K562 (cell line): Measurements from ENCODE around the gene RAB31. TPM values are rescaled to one million over a fixed set of nuclear protein-coding genes. Genes with fewer than 3 reads are reported as not detected.

Experiments used
- BACH1 ChIP-seq: fragments of 200-800 bp; sonication (Bioruptor generic); IDR thresholded peaks from 2 replicates; pipeline ENCODE4 v1.6.1; 2016; ENCODE audit warnings: missing genetic modification characterization, missing compliant biosample characterization
- CAMTA2 ChIP-seq: fragments of 250-450 bp; sonication (Bioruptor Pico); conservative IDR thresholded peaks from 2 replicates; pipeline ENCODE4 v1.5.1; 2022
- CBX3 ChIP-seq, 2 experiments: IDR thresholded peaks; 1 replicate in 1 of 2; 2 replicates in 1 of 2; pipeline ENCODE4 v1.6.1; 2012; ENCODE audit warnings: inconsistent platforms in 2 of 2, low read length in 2 of 2, borderline replicate concordance in 1 of 2, control low read depth in 1 of 2
- CTCFL ChIP-seq: IDR thresholded peaks from 2 replicates; pipeline ENCODE4 v1.6.1; 2011; ENCODE audit warnings: borderline replicate concordance, low read depth, mild to moderate bottlenecking, moderate library complexity, low read length; ENCODE audit not compliant: insufficient read depth, poor library complexity, severe bottlenecking
- KHSRP ChIP-seq: fragments of 450-650 bp; IDR thresholded peaks from 2 replicates; pipeline ENCODE4 v1.6.1; 2017
- RBM15 ChIP-seq: fragments of 200-400 bp; formaldehyde crosslinking; IDR thresholded peaks from 2 replicates; pipeline ENCODE4 v1.6.1; 2018; ENCODE audit warnings: mild to moderate bottlenecking, low read length, moderate library complexity; ENCODE audit not compliant: insufficient read depth
- SMAD3 ChIP-seq: fragments of 450-650 bp; formaldehyde crosslinking; conservative IDR thresholded peaks from 2 replicates; pipeline ENCODE4 v1.4.0; 2020; ENCODE audit warnings: mild to moderate bottlenecking
- SOX6 ChIP-seq: fragments of 450-650 bp; IDR thresholded peaks from 2 replicates; pipeline ENCODE4 v1.6.1; 2014; ENCODE audit warnings: mild to moderate bottlenecking
- TCF7 ChIP-seq: sonication (generic); IDR thresholded peaks from 2 replicates; pipeline ENCODE4 v1.6.1; 2016; ENCODE audit warnings: antibody characterized with exemption, borderline replicate concordance
- ZNF174 ChIP-seq: fragments of 250-450 bp; sonication (Bioruptor Pico); IDR thresholded peaks from 2 replicates; pipeline ENCODE4 v1.4.0; 2020; ENCODE audit warnings: mild to moderate bottlenecking
- ZNF175 ChIP-seq: fragments of 200-800 bp; sonication (Bioruptor generic); IDR thresholded peaks from 2 replicates; pipeline ENCODE4 v1.6.1; 2016; ENCODE audit warnings: low read depth, mild to moderate bottlenecking, missing genetic modification characterization, missing compliant biosample characterization
- ZNF184 ChIP-seq: sonication (generic); formaldehyde crosslinking; IDR thresholded peaks from 2 replicates; pipeline ENCODE4 v1.5.0; 2020; ENCODE audit warnings: missing genetic modification reagents
- ZNF274 ChIP-seq: IDR thresholded peaks from 2 replicates; pipeline ENCODE4 v1.6.1; 2011; ENCODE audit warnings: low read depth, mild to moderate bottlenecking, low read length, moderate library complexity, borderline replicate concordance
- ZNF395 ChIP-seq: fragments of 200-800 bp; sonication (Bioruptor generic); IDR thresholded peaks from 2 replicates; pipeline ENCODE4 v1.6.1; 2017; ENCODE audit warnings: missing genetic modification characterization, missing compliant biosample characterization
- polyA plus RNA-seq, 8 experiments: library from polyadenylated mRNA; depleted of rRNA in 4 of 8; stranded (reverse) in 5 of 8; unstranded in 3 of 8; fragments of >200 nt; fragmentation: Nextera tagmentation in 2 of 8; fragmentation: Illumina TruSeq in 1 of 8; extraction: Ambion mirVana in 2 of 8; extraction: Trizol in 1 of 8; gene quantifications; 2 replicates each; pipeline versions ENCODE4 v1.2.1 to v1.2.3, GENCODE V29; 2011 to 2014; ENCODE audit warnings: inconsistent platforms in 1 of 8, missing spikeins in 1 of 8
- total RNA-seq, 7 experiments: library from RNA; depleted of rRNA in 6 of 7; stranded (reverse); fragments of >200 nt in 6 of 7; fragmentation: Illumina TruSeq in 2 of 7; extraction: Trizol in 2 of 7; gene quantifications; 2 replicates each; pipeline versions ENCODE4 v1.2.1 to v1.2.3, GENCODE V29; 2011 to 2021; ENCODE audit warnings: low replicate concordance in 1 of 7
- TF ChIP-seq, protein P1 (sequence below), 2 experiments: fragments of 450-650 bp; IDR thresholded peaks; 2 replicates each; pipeline ENCODE4 v1.6.1; 2016
- TF ChIP-seq, protein P2 (sequence below): fragments of 450-650 bp; IDR thresholded peaks from 2 replicates; pipeline ENCODE4 v1.6.1; 2016; ENCODE audit warnings: borderline replicate concordance

Gene RAB31
- total and polyA plus RNA-seq, 9 of the 15 experiments (the other 6 are each of a cell fraction or from before 2014, with no cell fraction given) = 20.7 to 70.4 (median 41.3) TPM

DNA sequence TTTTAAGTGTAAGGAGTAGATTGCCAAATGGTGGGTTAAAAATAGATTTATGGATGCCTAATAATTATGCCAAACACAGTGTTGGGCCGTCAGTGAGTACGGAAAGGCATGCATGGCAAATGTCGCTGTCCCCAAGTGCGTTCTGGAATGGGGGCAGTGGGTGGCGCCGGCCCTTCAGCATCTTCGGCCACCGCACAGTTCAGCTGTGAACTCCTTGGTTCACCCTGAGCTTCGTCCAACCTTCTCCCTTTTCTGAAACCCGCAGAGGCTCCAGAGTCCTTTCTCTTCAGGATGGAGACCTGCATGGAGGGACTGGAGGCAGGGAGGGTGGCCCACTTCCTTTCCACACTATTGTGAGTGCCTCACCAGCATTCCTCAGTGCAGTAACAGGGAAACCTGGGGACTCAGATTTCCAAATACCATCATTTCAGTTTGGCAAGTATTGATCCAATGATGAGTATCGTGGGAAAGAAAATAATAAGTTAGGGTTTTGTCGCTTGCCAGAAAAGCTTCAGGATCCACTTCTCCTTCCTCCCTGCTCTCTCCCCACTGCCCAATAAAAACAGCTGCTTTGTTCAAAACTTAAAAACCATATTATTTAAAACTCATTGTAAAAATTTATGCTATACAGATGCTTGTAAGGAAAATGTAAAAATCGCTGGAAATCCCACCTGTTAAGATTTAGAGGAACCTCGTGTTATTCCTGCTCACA is 103.0 kb downstream of the RAB31 start (continued):
- TF ChIP-seq, protein P1, sequence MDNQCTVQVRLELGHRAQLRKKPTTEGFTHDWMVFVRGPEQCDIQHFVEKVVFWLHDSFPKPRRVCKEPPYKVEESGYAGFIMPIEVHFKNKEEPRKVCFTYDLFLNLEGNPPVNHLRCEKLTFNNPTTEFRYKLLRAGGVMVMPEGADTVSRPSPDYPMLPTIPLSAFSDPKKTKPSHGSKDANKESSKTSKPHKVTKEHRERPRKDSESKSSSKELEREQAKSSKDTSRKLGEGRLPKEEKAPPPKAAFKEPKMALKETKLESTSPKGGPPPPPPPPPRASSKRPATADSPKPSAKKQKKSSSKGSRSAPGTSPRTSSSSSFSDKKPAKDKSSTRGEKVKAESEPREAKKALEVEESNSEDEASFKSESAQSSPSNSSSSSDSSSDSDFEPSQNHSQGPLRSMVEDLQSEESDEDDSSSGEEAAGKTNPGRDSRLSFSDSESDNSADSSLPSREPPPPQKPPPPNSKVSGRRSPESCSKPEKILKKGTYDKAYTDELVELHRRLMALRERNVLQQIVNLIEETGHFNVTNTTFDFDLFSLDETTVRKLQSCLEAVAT (IDR thresholded peaks at IDR 0.05) = 0 out of 4 replicates have a peak, but pooled peaks have one; percentile 29 to 63
- TF ChIP-seq CAMTA2 (CRISPR knock-in tag) (no peak), CBX3 (IDR thresholded peaks at IDR 0.05; ENCODE audit: borderline replicate concordance in 1 of 2, low read length in 2 of 2) (no peak), SOX6 (peak; percentile 60), ZNF175 (CRISPR knock-in tag) (no peak), RBM15 (no peak), ZNF395 (CRISPR knock-in tag) (peak; percentile 18; the same call in 1 of the 2 replicates), ZNF274 (no peak), ZNF174 (CRISPR knock-in tag) (no peak), TCF7 (no peak), ZNF184 (CRISPR knock-in tag) (no peak), BACH1 (no peak), SMAD3 (CRISPR knock-in tag) (no peak), KHSRP (no peak), CTCFL (no peak)
- TF ChIP-seq, protein P2, sequence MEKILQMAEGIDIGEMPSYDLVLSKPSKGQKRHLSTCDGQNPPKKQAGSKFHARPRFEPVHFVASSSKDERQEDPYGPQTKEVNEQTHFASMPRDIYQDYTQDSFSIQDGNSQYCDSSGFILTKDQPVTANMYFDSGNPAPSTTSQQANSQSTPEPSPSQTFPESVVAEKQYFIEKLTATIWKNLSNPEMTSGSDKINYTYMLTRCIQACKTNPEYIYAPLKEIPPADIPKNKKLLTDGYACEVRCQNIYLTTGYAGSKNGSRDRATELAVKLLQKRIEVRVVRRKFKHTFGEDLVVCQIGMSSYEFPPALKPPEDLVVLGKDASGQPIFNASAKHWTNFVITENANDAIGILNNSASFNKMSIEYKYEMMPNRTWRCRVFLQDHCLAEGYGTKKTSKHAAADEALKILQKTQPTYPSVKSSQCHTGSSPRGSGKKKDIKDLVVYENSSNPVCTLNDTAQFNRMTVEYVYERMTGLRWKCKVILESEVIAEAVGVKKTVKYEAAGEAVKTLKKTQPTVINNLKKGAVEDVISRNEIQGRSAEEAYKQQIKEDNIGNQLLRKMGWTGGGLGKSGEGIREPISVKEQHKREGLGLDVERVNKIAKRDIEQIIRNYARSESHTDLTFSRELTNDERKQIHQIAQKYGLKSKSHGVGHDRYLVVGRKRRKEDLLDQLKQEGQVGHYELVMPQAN = no peak
